HEK293T (cell line): ENCODE results near the gene THOC7.

Experiments
- CTCF ChIA-PET: fragments of 350-600 bp; formaldehyde crosslinking; extraction: SDS; loops from one replicate; lab custom pipeline; 2021; ENCODE audit warnings: antibody characterized with exemption, inconsistent platforms; lab: Yijun Ruan, JAX
- POLR2A ChIA-PET: fragments of 350-600 bp; formaldehyde crosslinking; extraction: SDS; loops from one replicate; lab custom pipeline; 2020; ENCODE audit warnings: antibody characterized with exemption, inconsistent platforms; lab: Yijun Ruan, JAX
- DNase-seq: peaks from one replicate; pipeline ENCODE4 v3.0.0; 2012; ENCODE audit warnings: mixed read lengths; ENCODE audit errors: extremely low spot score
- ARNT ChIP-seq: fragments of 450-650 bp; IDR thresholded peaks from 2 replicates; pipeline ENCODE4 v1.6.1; 2017; ENCODE audit warnings: mild to moderate bottlenecking
- BHLHE40 ChIP-seq: fragments of 450-650 bp; IDR thresholded peaks from 2 replicates; pipeline ENCODE4 v1.6.1; 2016; ENCODE audit warnings: mild to moderate bottlenecking, moderate library complexity, borderline replicate concordance
- CTBP1 ChIP-seq: fragments of 450-650 bp; IDR thresholded peaks from 2 replicates; pipeline ENCODE4 v1.6.1; 2016; ENCODE audit warnings: borderline replicate concordance
- ELF4 ChIP-seq: fragments of 450-650 bp; IDR thresholded peaks from 2 replicates; pipeline ENCODE4 v1.6.1; 2017; ENCODE audit warnings: antibody characterized with exemption
- FOXA1 ChIP-seq: fragments of 450-650 bp; IDR thresholded peaks from 2 replicates; pipeline ENCODE4 v1.6.1; 2016; ENCODE audit warnings: mild to moderate bottlenecking
- FOXK2 ChIP-seq: fragments of 450-650 bp; IDR thresholded peaks from 2 replicates; pipeline ENCODE4 v1.6.1; 2016; ENCODE audit warnings: mild to moderate bottlenecking
- FOXM1 ChIP-seq: fragments of 450-650 bp; IDR thresholded peaks from 2 replicates; pipeline ENCODE4 v1.6.1; 2017; ENCODE audit warnings: mild to moderate bottlenecking, borderline replicate concordance
- HDGF ChIP-seq: fragments of 450-650 bp; IDR thresholded peaks from 2 replicates; pipeline ENCODE4 v1.6.1; 2017; ENCODE audit warnings: antibody characterized with exemption, borderline replicate concordance
- L3MBTL2 ChIP-seq: fragments of 450-650 bp; conservative IDR thresholded peaks from 2 replicates; pipeline ENCODE4 v1.6.1; 2016; ENCODE audit warnings: mild to moderate bottlenecking
- LEF1 ChIP-seq: fragments of 450-650 bp; IDR thresholded peaks from 2 replicates; pipeline ENCODE4 v1.6.1; 2017; ENCODE audit warnings: mild to moderate bottlenecking, borderline replicate concordance
- NFRKB ChIP-seq: fragments of 450-650 bp; IDR thresholded peaks from 2 replicates; pipeline ENCODE4 v1.6.1; 2016; ENCODE audit warnings: mild to moderate bottlenecking, moderate library complexity
- PKNOX1 ChIP-seq: fragments of 450-650 bp; IDR thresholded peaks from 2 replicates; pipeline ENCODE4 v1.6.1; 2016
- SP1 ChIP-seq: fragments of 450-650 bp; IDR thresholded peaks from 2 replicates; pipeline ENCODE4 v1.6.1; 2017
- SUZ12 ChIP-seq: fragments of 450-650 bp; IDR thresholded peaks from 2 replicates; pipeline ENCODE4 v1.6.1; 2016; ENCODE audit warnings: mild to moderate bottlenecking
- TARDBP ChIP-seq: fragments of 450-650 bp; IDR thresholded peaks from 2 replicates; pipeline ENCODE4 v1.6.1; 2016
- ZNF384 ChIP-seq: fragments of 450-650 bp; IDR thresholded peaks from 2 replicates; pipeline ENCODE4 v1.6.1; 2016

THOC7 gene

GRCh38 chr3:63817225-63817624, 46.4 kb downstream of the THOC7 start:
- ChIA-PET CTCF (interaction anchor here (2.7 to 2.9 kb wide), 2 partner anchors 467 to 473 kb away, joined by 16 to 17 read pairs; no protein-coding TSS in a partner anchor), POLR2A (no interaction called here)
- no peak for TF ChIP-seq FOXA1
- TF ChIP-seq HDGF: no peak
- no peak for TF ChIP-seq LEF1
- no peak for TF ChIP-seq FOXK2
- no peak for TF ChIP-seq L3MBTL2
- TF ChIP-seq NFRKB: no peak
- no peak for TF ChIP-seq FOXM1
- no peak for TF ChIP-seq PKNOX1
- no peak for TF ChIP-seq CTBP1
- no peak for TF ChIP-seq BHLHE40
- no peak for TF ChIP-seq SP1
- no peak for TF ChIP-seq TARDBP
- TF ChIP-seq ZNF384: no peak
- no peak for TF ChIP-seq ARNT
- no peak for TF ChIP-seq SUZ12
- TF ChIP-seq ELF4: no peak
- no peak for DNase-seq

- DNase-seq: no peak
- POLR2A ChIA-PET: no interaction called here
- CTCF ChIA-PET: interaction anchor here (1.4 kb wide), 1 partner anchor 464 kb away, joined by 8 read pairs; no protein-coding TSS in a partner anchor
- TF ChIP-seq ELF4 (no peak), HDGF (no peak), L3MBTL2 (no peak), FOXK2 (no peak), BHLHE40 (no peak), FOXM1 (no peak), FOXA1 (no peak), NFRKB (no peak), SP1 (no peak), SUZ12 (no peak), PKNOX1 (no peak), TARDBP (no peak)
These were observed 49.4 kb downstream of the THOC7 start for GRCh38 chr3:63814237-63814636.

GRCh38 chr3:63809607-63810006, 54.0 kb downstream of the THOC7 start:
- TF ChIP-seq PKNOX1 (no peak), FOXK2 (no peak), ZNF384 (no peak)
- CTCF ChIA-PET: no interaction called here
- no peak for DNase-seq
- POLR2A ChIA-PET: no interaction called here

GRCh38 chr3:63808633-63809032, 55.0 kb downstream of the THOC7 start:
- CTCF ChIA-PET: interaction anchor here (0.8 kb wide), 1 partner anchor 9 kb away, joined by 3 read pairs; no protein-coding TSS in a partner anchor
- DNase-seq: no peak
- POLR2A ChIA-PET: no interaction called here
- TF ChIP-seq ARNT: no peak
- TF ChIP-seq ELF4: no peak
- TF ChIP-seq PKNOX1: no peak
- no peak for TF ChIP-seq ZNF384
- TF ChIP-seq NFRKB: no peak
- TF ChIP-seq TARDBP: no peak
- no peak for TF ChIP-seq FOXA1
- TF ChIP-seq FOXM1: no peak
- TF ChIP-seq L3MBTL2: no peak
- TF ChIP-seq HDGF: no peak
- TF ChIP-seq FOXK2: no peak
- no peak for TF ChIP-seq BHLHE40
- TF ChIP-seq SP1: no peak
- no peak for TF ChIP-seq CTBP1
- TF ChIP-seq LEF1: no peak
- no peak for TF ChIP-seq SUZ12

- ChIA-PET CTCF (interaction anchor here (0.8 kb wide), 1 partner anchor 10 kb away, joined by 3 read pairs; no protein-coding TSS in a partner anchor), POLR2A (no interaction called here)
- DNase-seq: no peak
- TF ChIP-seq HDGF (no peak), FOXM1 (no peak), CTBP1 (no peak), LEF1 (no peak), L3MBTL2 (no peak), SP1 (no peak), ELF4 (no peak), ARNT (no peak), BHLHE40 (no peak), FOXK2 (no peak), NFRKB (no peak), PKNOX1 (no peak)
These were observed 55.5 kb downstream of the THOC7 start for GRCh38 chr3:63807961-63808565.
